MM.1S (cell line): ENCODE measurements around the gene ARHGAP4.

Experiments
- DNase-seq: peaks from one replicate; pipeline ENCODE4 v3.0.0-alpha.2; 2015
- H2AFZ ChIP-seq: fragments of 300-600 bp; sonication (generic); 2 replicates; pipeline ENCODE4 v1.6.0; 2016; ENCODE audit warnings: antibody characterized with exemption, low read length
- H3F3A ChIP-seq: fragments of 300-600 bp; sonication (generic); 2 replicates; pipeline ENCODE4 v1.6.1; 2016; ENCODE audit warnings: mild to moderate bottlenecking, antibody characterized with exemption, low read length, moderate library complexity, mixed read lengths; ENCODE audit not compliant: insufficient read depth
- H3K27ac ChIP-seq: fragments of 300-600 bp; sonication (generic); 2 replicates; pipeline ENCODE4 v1.5.1; 2016; ENCODE audit warnings: mild to moderate bottlenecking, low read length
- H3K27me3 ChIP-seq: fragments of 300-600 bp; sonication (generic); replicated peaks from 2 replicates; pipeline ENCODE4 v1.6.0; 2016; ENCODE audit warnings: low read length; ENCODE audit not compliant: insufficient read depth
- H3K36me3 ChIP-seq: fragments of 300-600 bp; sonication (generic); replicated peaks from 2 replicates; pipeline ENCODE4 v1.6.1; 2016; ENCODE audit warnings: mild to moderate bottlenecking, low read length, mixed read lengths; ENCODE audit not compliant: insufficient read depth
- H3K4me1 ChIP-seq: fragments of 300-600 bp; sonication (generic); 2 replicates; pipeline ENCODE4 v1.6.1; 2016; ENCODE audit warnings: low read length, mixed read lengths
- H3K4me2 ChIP-seq: fragments of 300-600 bp; sonication (generic); 2 replicates; pipeline ENCODE4 v1.6.0; 2016; ENCODE audit warnings: low read depth, low read length
- H3K4me3 ChIP-seq: fragments of 300-600 bp; sonication (generic); 2 replicates; pipeline ENCODE4 v1.5.1; 2016; ENCODE audit warnings: low read length, mixed read lengths
- H3K79me2 ChIP-seq: fragments of 300-600 bp; sonication (generic); 2 replicates; pipeline ENCODE4 v1.6.1; 2016; ENCODE audit warnings: mixed run types, low read length, mixed read lengths
- H3K9ac ChIP-seq: fragments of 300-600 bp; sonication (generic); 2 replicates; pipeline ENCODE4 v1.6.1; 2016; ENCODE audit warnings: low read length, mixed read lengths
- H3K9me2 ChIP-seq: fragments of 300-600 bp; sonication (generic); replicated peaks from 2 replicates; pipeline ENCODE4 v1.6.1; 2016; ENCODE audit warnings: mild to moderate bottlenecking, low read length, mixed read lengths; ENCODE audit not compliant: insufficient read depth
- H3K9me3 ChIP-seq: fragments of 300-600 bp; sonication (generic); replicated peaks from 2 replicates; pipeline ENCODE4 v1.6.1; 2016; ENCODE audit warnings: mild to moderate bottlenecking, low read length, mixed read lengths; ENCODE audit not compliant: insufficient read depth
- H4K20me1 ChIP-seq: fragments of 300-600 bp; sonication (generic); 2 replicates; pipeline ENCODE4 v1.6.1; 2016; ENCODE audit warnings: mild to moderate bottlenecking, low read length, moderate library complexity, mixed read lengths; ENCODE audit not compliant: insufficient read depth
- EZH2 ChIP-seq: fragments of 300-600 bp; sonication (generic); optimal IDR thresholded peaks from 2 replicates; pipeline ENCODE3; 2017; ENCODE audit warnings: low read depth, mild to moderate bottlenecking, antibody characterized with exemption, low read length, mixed read lengths
- EZH2phosphoT487 ChIP-seq: fragments of 300-600 bp; sonication (generic); IDR thresholded peaks from 2 replicates; pipeline ENCODE4 v1.6.1; 2018; ENCODE audit warnings: antibody characterized with exemption, low read length
- TF ChIP-seq, protein P1 (sequence below): fragments of 300-600 bp; sonication (generic); IDR thresholded peaks from 2 replicates; pipeline ENCODE4 v1.5.1; 2016; ENCODE audit warnings: antibody characterized with exemption, low read length, mixed read lengths

Gene ARHGAP4

DNA sequence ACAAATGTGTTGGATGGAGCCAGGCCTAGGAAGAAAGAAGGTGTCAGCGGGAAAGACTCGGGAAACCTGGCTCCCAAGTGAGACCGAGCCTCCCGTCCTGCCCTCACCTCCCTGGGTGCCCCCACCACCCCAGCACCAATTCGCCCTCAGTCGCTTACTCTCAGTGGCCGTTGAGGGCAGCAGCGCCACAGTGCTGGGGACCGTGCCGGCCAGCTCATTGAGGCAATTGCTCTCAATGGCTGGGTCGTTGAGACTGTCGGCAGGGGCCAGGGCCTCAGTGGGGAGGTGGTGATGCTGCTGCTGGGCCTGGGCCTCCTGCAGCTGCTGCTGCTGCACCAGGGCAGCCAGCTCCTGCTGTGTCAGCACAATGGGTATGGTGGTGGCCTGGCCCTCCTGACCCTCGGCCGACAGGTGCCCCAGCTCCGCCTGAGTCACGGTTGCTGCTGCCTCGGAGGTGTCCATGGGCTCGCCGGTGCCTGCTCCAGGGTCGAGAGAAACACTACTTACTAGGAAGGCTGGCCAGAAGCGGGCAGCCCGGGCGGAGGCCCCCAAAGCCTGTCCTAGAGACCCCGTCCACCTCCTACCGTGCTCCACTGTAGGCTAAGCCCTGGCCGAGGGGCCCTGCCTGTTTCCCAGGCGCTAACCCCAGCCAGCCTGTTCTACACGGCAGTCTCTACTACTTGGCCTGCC, 25.8 kb upstream of the ARHGAP4 start:
- peaks cover 14% of the 10 kb centered on the region; the same call in 1 of the 2 replicates for H3K79me2 ChIP-seq

DNA sequence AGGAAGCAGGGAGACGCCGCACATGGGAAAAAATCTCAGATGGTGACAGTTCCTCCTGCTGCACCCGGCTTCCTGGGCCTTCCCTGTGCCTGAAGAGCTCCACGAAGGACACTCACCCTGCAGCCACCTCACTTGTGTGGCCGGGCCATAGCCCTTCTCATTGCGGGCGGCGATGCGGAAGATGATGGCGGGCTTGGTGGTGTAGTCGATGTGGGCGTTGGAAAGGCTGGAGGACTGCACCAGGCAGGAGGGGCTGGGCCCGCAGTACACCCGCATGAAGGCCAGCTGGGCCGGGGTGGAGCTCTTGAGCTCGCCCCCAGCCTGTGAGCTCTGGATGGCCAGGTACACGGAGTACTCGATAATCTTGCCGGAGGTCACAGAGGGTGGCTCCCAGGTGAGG, 24.1 kb upstream of the ARHGAP4 start:
- Histone ChIP-seq H3K9me2 (no peaks in the 10 kb centered on the region), H2AFZ (no peak overlapping the region), H3K4me3 (no peak overlapping the region), H3F3A (peaks cover 3% of the 10 kb centered on the region; the same call in 1 of the 2 replicates), H3K79me2 (peaks cover 14% of the 10 kb centered on the region; the same call in 1 of the 2 replicates), H3K27me3 (no peaks in the 10 kb centered on the region), H4K20me1 (no peaks in the 10 kb centered on the region), H3K27ac (no peak overlapping the region), H3K9ac (no peak overlapping the region), H3K4me2 (no peak overlapping the region), H3K4me1 (no peaks in the 10 kb centered on the region), H3K36me3 (0 out of 2 replicates have a peak, but pooled peaks cover 5% of the 10 kb centered on the region), H3K9me3 (no peaks in the 10 kb centered on the region)
- DNase-seq, result no peak
- TF ChIP-seq, protein P1, sequence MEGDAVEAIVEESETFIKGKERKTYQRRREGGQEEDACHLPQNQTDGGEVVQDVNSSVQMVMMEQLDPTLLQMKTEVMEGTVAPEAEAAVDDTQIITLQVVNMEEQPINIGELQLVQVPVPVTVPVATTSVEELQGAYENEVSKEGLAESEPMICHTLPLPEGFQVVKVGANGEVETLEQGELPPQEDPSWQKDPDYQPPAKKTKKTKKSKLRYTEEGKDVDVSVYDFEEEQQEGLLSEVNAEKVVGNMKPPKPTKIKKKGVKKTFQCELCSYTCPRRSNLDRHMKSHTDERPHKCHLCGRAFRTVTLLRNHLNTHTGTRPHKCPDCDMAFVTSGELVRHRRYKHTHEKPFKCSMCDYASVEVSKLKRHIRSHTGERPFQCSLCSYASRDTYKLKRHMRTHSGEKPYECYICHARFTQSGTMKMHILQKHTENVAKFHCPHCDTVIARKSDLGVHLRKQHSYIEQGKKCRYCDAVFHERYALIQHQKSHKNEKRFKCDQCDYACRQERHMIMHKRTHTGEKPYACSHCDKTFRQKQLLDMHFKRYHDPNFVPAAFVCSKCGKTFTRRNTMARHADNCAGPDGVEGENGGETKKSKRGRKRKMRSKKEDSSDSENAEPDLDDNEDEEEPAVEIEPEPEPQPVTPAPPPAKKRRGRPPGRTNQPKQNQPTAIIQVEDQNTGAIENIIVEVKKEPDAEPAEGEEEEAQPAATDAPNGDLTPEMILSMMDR, result no peak
- TF ChIP-seq EZH2, result no peak
- no peak for TF ChIP-seq EZH2phosphoT487

More for the DNA sequence above, 25.8 kb upstream of the ARHGAP4 start:
- TF ChIP-seq EZH2phosphoT487 (no peak), EZH2 (no peak)
- TF ChIP-seq, protein P1, result no peak
- Histone ChIP-seq H3K27me3 (no peaks in the 10 kb centered on the region), H3K9me2 (no peaks in the 10 kb centered on the region), H3F3A (peaks cover 3% of the 10 kb centered on the region; the same call in 1 of the 2 replicates), H3K4me2 (no peak overlapping the region), H4K20me1 (no peaks in the 10 kb centered on the region), H3K4me1 (no peaks in the 10 kb centered on the region), H2AFZ (no peak overlapping the region), H3K36me3 (0 out of 2 replicates have a peak, but pooled peaks cover 5% of the 10 kb centered on the region), H3K27ac (no peak overlapping the region), H3K9me3 (no peaks in the 10 kb centered on the region), H3K9ac (no peak overlapping the region), H3K4me3 (no peak overlapping the region)
- no peak for DNase-seq

DNA sequence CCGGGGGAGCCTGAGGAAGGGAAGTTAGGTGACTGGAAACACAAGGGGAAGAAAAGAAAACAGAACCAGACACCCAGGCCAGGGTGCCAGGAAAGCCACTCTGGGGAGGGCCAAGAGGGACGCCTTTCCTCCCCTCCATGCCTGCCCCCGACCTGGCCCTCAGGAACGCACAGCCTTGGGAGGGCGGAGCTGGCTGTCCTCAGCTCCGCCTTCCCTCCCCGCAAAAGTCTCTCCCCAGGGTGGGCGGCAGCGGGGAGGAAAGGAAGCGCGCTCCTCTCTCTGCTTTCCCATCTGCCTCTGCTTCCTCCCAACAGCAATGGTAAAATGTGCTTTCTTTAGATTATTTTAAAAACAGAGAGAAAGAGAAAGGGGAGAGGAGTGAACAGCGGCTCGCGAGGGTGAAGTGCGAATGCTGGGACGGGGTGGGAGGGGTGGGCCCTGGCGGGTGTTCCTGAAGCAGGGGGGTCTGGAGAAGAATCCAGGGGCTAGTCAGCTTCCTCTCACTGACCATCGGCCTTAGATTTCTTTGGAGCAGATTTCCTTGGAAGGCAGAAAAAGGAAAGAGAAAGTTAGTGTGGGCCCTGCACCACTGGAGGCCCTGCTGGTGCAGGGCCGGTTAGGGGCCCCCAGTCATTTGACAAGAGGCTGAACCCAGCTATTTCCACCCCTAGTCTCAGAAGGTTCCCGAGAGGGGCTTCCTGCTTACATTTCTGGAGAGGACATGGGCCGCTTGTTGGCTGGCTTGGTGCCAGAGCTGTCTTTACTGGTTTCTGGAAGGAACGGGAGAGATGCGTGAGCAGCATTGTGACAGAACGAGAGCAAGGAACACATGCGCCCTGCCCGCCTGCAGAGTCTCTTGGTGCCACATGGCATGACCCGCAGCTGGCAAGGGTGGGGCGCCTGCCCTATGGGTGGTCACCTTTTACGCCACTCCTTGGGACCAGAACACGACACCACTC, 23.1 kb upstream of the ARHGAP4 start:
- Histone ChIP-seq H3F3A (peaks cover 3% of the 10 kb centered on the region; the same call in 1 of the 2 replicates), H3K4me3 (no peak overlapping the region), H3K79me2 (peaks cover 13% of the 10 kb centered on the region; the same call in 1 of the 2 replicates), H3K4me1 (no peaks in the 10 kb centered on the region), H3K27ac (no peak overlapping the region), H3K4me2 (no peak overlapping the region), H2AFZ (no peak overlapping the region), H3K9ac (no peak overlapping the region), H3K9me3 (no peaks in the 10 kb centered on the region), H3K36me3 (0 out of 2 replicates have a peak, but pooled peaks cover 5% of the 10 kb centered on the region), H4K20me1 (no peaks in the 10 kb centered on the region), H3K27me3 (no peaks in the 10 kb centered on the region), H3K9me2 (no peaks in the 10 kb centered on the region)
- no peak for DNase-seq
- TF ChIP-seq EZH2phosphoT487 (no peak), EZH2 (no peak)
- TF ChIP-seq, protein P1, result no peak
